D721Med (cell line): Measurements from ENCODE around the gene SLC22A9.
"Not testable (repeated sequence)": the region's sequence is repeated elsewhere in the genome, so short reads cannot be mapped to it uniquely, and the experiment has no call there.

Experiments
- DNase-seq: peaks from one replicate; pipeline ENCODE4 v3.0.0; 2011; ENCODE audit warnings: low spot score; ENCODE audit not compliant: insufficient read length
- FAIRE-seq: peaks from 2 replicates; lab custom pipeline; 2011; peaks lifted over from hg19 to GRCh38; lab: Jason Lieb, UNC
- TF ChIP-seq, protein P1 (sequence below): IDR thresholded peaks from 2 replicates; pipeline ENCODE4 v1.5.1; 2012; ENCODE audit warnings: mild to moderate bottlenecking, control low read depth; ENCODE audit not compliant: insufficient read depth; ENCODE audit errors: missing control alignments

Gene SLC22A9

DNA sequence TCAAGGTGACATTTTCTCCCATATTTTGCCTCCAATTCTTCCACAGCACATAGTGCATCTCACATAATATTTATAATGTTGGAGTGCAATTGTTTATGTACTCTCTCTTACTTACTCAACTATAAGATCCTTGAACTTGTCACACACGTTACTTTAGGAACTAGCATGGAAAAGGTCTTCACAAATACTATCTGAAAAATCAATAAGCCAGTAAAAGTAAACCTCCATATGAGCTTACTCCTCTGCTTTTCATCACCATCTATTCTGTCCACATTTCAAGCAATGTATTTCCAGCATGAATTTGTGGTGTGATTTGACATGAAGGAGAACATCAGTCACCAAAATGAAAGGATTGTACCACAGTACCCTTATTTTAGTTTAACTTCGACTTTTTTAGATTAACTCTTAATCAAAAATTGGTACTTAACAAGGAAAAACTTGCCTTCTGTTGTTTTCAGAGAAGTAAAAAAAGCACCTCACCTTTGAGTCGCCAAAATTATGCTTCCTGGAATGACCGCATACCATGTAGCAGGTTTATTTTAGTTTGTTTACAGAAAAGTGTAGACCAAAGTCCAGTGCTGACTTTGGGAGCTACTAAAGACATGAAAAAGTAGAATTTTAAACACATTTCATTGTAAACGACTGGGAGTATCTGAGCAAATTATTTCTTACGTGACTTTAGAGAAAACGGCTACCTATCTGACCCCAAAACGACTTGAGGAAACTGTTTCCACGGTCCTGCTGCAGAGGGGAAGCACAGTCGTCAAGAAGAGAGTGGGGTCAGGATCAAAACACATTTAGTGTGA, at the start of gene SLC22A9:
Gene SLC22A9 (plus strand): TSS at position 621 of the 806 bp plus-strand sequence. CDS start 272 bp downstream, outside the sequence.
- TF ChIP-seq, protein P1, sequence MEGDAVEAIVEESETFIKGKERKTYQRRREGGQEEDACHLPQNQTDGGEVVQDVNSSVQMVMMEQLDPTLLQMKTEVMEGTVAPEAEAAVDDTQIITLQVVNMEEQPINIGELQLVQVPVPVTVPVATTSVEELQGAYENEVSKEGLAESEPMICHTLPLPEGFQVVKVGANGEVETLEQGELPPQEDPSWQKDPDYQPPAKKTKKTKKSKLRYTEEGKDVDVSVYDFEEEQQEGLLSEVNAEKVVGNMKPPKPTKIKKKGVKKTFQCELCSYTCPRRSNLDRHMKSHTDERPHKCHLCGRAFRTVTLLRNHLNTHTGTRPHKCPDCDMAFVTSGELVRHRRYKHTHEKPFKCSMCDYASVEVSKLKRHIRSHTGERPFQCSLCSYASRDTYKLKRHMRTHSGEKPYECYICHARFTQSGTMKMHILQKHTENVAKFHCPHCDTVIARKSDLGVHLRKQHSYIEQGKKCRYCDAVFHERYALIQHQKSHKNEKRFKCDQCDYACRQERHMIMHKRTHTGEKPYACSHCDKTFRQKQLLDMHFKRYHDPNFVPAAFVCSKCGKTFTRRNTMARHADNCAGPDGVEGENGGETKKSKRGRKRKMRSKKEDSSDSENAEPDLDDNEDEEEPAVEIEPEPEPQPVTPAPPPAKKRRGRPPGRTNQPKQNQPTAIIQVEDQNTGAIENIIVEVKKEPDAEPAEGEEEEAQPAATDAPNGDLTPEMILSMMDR = no peak
- FAIRE-seq (no peak), DNase-seq (no peak)

DNA sequence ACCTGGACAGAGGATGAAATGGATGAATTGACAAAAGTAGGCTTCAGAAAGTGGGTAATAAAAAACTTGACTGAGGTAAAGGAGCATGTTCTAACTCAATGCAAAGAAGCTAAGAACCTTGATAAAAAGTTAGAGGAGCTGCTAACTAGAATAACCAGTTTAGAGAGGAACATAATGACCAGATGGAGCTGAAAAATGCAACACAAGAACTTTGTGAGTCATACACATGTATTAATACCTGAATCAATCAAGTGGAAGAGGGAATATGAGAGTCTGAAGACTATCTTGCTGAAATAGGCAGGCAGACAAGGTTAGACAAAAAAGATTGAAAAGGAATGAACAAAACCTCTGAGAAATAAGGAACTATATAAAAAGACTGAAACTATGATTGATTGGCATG, 47.9 kb upstream of the SLC22A9 start:
- FAIRE-seq (no peak), DNase-seq (no peak)
- TF ChIP-seq, protein P1 = no peak

DNA sequence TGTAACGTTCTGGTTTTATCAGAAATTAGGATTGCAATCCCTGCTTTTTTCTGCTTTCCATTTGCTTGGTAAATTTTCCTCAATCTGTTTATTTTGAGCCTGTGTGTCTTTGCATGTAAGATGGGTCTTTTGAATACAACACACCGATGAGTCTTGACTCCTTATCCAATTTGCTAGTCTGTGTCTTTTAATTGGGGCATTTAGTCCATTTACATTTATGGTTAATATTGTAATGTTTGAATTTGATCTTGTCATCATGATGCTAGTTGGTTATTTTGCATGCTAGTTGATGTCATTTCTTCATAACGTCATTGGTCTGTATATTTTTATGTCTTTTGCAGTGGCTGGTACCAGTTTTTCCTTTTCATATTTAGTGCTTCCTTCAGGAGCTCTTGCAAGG, 34.5 kb upstream of the SLC22A9 start:
- not testable (repeated sequence) for FAIRE-seq, DNase-seq

DNA sequence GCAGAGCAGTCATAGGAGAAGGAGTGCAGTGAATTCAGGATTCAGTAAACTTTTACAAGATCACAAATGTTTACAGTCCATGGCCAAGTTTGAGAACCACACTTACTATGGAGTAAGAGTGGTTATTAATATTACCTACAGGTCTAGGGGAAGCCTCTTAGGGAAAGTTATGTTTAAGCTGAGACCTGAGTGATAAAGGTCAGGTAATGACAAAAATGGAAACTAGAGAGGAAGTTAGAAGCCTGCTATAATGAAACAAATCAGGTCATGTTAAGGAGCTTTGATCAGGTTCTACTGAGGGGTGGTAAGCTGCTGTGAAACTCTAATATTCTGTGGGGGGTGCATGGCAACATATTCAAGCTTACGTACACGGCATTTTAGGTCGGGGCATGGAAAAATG, 32.5 kb upstream of the SLC22A9 start:
- no peak for FAIRE-seq
- TF ChIP-seq, protein P1 = no peak
- no peak for DNase-seq

DNA sequence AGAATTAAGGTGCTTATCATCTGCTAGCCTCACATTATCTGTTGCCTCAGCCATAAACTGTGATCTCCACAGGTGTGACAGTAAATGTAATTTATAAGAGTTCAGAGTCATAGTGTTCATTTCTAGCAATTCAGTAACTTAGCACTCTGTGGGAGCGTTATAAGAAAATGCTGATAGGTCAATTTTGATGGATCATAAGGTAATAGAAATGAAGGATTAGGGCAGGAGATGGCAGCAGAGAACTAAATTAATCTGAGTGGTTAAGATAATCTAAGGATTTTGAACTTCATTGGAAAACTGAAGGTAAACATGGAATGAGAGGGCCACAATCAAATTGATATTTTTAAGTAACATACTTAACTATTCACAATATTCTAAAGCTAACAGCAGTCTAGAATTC, 26.5 kb upstream of the SLC22A9 start:
- no peak for FAIRE-seq
- TF ChIP-seq, protein P1 = no peak
- DNase-seq = no peak

DNA sequence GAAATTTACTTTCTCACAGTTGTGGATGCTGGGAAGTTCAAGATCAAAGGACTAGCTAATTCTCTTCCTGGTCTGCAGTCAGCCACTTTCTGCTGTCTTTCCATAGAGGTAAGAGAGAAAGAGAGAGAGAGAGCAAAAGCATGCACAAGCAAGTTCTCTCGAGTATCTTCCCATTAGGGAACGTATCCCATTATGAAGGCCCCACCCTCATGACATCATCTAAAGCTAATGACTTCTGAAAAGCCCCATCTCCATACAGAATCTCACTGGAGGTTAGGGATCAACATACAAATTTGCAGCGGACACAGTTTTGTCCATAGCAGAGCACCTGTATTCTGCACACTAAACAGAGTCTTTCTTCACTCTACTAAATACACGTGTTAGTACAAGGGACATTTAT, 17.4 kb upstream of the SLC22A9 start:
- TF ChIP-seq, protein P1 = no peak
- DNase-seq (no peak), FAIRE-seq (no peak)

DNA sequence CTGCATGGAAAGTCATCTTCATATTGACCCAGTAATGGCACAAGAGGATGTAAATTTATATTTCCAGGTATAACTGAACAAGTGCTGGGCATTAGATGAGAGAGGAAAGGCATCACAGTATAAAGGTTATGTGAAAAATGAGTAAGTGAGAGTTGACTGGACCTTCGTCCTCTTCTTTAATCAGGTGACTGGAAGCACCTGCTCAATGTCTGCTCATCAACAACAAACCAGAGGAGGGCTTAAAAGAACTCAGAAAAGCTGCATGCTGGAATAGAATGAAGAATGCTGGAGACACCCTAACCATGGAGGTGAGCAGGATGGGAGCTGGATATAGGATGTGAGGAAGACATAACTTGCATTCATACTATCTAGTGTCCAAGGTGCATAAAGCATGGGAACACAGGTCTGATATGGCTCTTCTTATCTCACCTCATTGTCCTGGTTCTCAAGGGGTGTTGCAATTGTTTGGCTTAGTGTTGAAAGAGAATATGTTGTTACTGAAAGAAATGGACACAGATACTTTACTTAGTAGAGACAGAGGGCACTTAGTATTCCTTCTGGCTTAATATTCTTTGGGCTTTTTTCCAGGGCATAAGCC, 7.3 kb upstream of the SLC22A9 start:
- FAIRE-seq (no peak), DNase-seq (no peak)
- TF ChIP-seq, protein P1 = no peak
